Calu3 (cell line): Measurements from ENCODE around the gene ITGB7. TPM values are rescaled to one million over a fixed set of nuclear protein-coding genes. Genes with fewer than 3 reads are reported as not detected.

Experiments used
- BruUV-seq: library from RNA; stranded (reverse); fragments of 400-500 nt; replicated peaks from 2 replicates; lab custom pipeline; 2021; lab: Mats Ljungman, UMichigan
- CTCF ChIA-PET: fragments of 300-600 bp; sonication (Branson Sonifier 250); formaldehyde crosslinking; loops from one replicate; lab custom pipeline; 2022; ENCODE audit warnings: antibody characterized with exemption; lab: Charles Lee
- DNase-seq: peaks from one replicate; pipeline ENCODE4 v3.0.0; 2022
- H3K27ac Mint-ChIP-seq: one replicate; pipeline ENCODE4 v1.8.0; 2022; ENCODE audit warnings: mixed read lengths; ENCODE audit not compliant: unreplicated experiment
- H3K27me3 Mint-ChIP-seq: one replicate; pipeline ENCODE4 v1.8.0; 2022; ENCODE audit warnings: mixed read lengths; ENCODE audit not compliant: unreplicated experiment
- H3K36me3 Mint-ChIP-seq: one replicate; pipeline ENCODE4 v1.8.0; 2022; ENCODE audit warnings: mild to moderate bottlenecking, moderate library complexity, mixed read lengths; ENCODE audit not compliant: insufficient read depth, unreplicated experiment
- H3K4me1 Mint-ChIP-seq: one replicate; pipeline ENCODE4 v1.8.0; 2022; ENCODE audit warnings: mild to moderate bottlenecking, low read depth, mixed read lengths; ENCODE audit not compliant: unreplicated experiment
- H3K4me3 Mint-ChIP-seq: one replicate; pipeline ENCODE4 v1.8.0; 2022; ENCODE audit warnings: mild to moderate bottlenecking, low read depth, moderate library complexity, mixed read lengths; ENCODE audit not compliant: unreplicated experiment
- H3K9me3 Mint-ChIP-seq: one replicate; pipeline ENCODE4 v1.8.0; 2022; ENCODE audit warnings: low read depth, mixed read lengths; ENCODE audit not compliant: unreplicated experiment
- intact Hi-C: fragments of 100-400 bp; cut with micrococcal nuclease; formaldehyde crosslinking; loops from one replicate; pipeline ENCODE4 v1.10.0; 2022; ENCODE audit not compliant: unreplicated experiment
- total RNA-seq: library from RNA; stranded (reverse); gene quantifications from 2 replicates; pipeline ENCODE4 v1.2.3, GENCODE V29; 2022
- TF ChIP-seq, protein P1 (sequence below): fragments of 200-600 bp; IDR thresholded peaks from one replicate; pipeline ENCODE4 v1.8.0; 2022; ENCODE audit warnings: antibody characterized with exemption; ENCODE audit not compliant: unreplicated experiment

The ITGB7 gene
- total RNA-seq, 1 experiment from 2014 or later, result 4.3 TPM

DNA sequence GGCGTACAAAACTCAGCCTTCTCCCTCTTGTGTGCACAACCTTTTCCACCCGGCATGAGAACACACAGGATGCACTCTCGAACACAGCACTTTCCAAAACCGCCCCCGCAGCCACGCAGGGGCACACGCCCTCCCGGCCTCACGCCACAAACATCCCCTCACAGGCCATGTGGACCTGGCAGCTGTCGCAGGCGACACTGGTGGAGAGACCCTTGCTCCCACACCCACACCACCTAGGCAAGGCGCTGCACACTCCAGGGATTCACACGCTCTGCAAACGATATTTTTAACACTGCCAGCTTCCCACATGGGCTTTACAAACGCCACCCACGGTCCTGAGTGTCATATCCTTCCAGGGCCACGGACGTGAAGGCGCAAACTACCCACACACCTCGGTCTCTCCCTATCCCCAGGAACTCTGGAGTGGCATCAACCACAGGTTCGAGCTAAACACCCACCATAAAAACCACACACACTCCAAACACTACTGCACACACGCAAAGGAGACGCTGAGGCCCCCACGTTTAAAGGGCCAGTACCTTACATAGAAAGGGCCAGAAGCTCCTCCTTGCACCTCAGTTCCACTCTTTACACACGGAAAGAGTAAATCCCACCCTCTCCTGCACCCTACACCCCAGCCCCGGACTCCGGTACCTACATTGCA lies 12.4 kb upstream of the ITGB7 start:
- intact Hi-C loops, result no loop called here
- no peak for DNase-seq

DNA sequence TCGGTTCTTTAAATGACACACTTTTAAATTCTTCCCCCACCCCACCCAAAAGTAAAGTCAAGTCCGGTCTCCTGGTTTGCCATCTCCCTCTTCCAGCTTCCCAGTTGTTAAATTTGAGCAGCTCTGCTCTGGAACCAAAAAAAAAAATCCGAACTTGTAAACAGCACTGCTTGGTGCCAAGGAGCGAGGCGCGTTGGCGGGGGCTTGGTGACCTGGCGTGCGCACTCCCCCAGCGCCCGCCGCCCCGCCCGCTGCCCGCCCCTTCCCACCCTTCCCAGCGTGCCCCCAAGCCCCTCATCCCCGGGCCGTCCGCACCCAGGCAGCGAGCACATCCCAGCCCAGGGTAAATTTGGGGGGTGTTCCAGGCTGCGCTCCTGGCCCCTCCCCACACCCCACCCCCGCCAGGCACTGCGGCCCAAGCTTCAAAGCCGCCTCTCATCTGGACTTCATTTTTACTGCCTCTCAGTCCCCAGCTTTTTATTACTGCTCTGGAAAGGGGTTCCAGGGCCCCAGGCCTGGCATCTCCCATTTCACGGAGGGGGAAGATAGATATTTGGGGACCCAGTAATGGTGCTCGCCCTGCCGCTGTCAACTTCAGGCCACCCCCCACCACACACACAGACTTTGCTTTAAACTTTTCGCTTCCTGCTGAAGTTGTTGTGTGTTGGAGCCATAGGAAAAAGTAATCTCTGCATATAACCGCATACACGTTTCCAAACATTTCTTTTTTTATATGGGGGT lies 11.7 kb upstream of the ITGB7 start:
- Mint-ChIP-seq H3K36me3 (peaks cover 49% of the 10 kb centered on the region), H3K27me3 (no peaks in the 10 kb centered on the region), H3K9me3 (no peaks in the 10 kb centered on the region), H3K4me3 (peak overlapping the region; percentile 85), H3K4me1 (peaks cover 42% of the 10 kb centered on the region), H3K27ac (peak overlapping the region; percentile 16)
- TF ChIP-seq, protein P1, sequence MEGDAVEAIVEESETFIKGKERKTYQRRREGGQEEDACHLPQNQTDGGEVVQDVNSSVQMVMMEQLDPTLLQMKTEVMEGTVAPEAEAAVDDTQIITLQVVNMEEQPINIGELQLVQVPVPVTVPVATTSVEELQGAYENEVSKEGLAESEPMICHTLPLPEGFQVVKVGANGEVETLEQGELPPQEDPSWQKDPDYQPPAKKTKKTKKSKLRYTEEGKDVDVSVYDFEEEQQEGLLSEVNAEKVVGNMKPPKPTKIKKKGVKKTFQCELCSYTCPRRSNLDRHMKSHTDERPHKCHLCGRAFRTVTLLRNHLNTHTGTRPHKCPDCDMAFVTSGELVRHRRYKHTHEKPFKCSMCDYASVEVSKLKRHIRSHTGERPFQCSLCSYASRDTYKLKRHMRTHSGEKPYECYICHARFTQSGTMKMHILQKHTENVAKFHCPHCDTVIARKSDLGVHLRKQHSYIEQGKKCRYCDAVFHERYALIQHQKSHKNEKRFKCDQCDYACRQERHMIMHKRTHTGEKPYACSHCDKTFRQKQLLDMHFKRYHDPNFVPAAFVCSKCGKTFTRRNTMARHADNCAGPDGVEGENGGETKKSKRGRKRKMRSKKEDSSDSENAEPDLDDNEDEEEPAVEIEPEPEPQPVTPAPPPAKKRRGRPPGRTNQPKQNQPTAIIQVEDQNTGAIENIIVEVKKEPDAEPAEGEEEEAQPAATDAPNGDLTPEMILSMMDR, result no peak
- no peak for DNase-seq
- CTCF ChIA-PET, result no interaction called here
- no TSS peak for BruUV-seq
- intact Hi-C loops, result no loop called here

More for the DNA sequence above, 12.4 kb upstream of the ITGB7 start:
- Mint-ChIP-seq H3K9me3 (no peaks in the 10 kb centered on the region), H3K36me3 (peaks cover 48% of the 10 kb centered on the region), H3K4me1 (peaks cover 49% of the 10 kb centered on the region), H3K4me3 (peak overlapping the region; percentile 85), H3K27ac (peak overlapping the region; percentile 16), H3K27me3 (no peaks in the 10 kb centered on the region)
- BruUV-seq, result no TSS peak
- CTCF ChIA-PET, result no interaction called here
- TF ChIP-seq, protein P1, result no peak

DNA sequence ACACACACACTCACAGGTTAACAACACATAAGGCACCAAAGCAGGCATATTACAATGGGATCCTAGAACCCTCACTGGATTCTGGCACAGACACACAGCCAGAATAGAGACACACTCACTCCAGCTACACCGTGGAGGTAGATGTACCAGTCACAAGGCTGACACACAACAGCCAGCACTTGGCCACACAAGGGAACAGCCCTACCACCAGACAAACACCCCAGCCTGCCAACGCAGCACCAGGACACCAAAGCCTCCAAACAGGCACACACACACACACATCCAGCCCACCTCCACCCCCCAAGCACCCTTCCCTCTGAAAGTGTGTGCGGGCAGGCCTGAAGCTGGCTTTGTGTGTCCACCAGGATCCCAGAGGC lies 10.9 kb upstream of the ITGB7 start:
- no peak overlapping the region for H3K27ac Mint-ChIP-seq
- BruUV-seq, result no TSS peak
- CTCF ChIA-PET, result no interaction called here
- intact Hi-C loops, result no loop called here
- TF ChIP-seq, protein P1, result no peak
- H3K4me3 Mint-ChIP-seq, result no peak overlapping the region
- no peak for DNase-seq
- no peaks in the 10 kb centered on the region for H3K27me3 Mint-ChIP-seq
- no peaks in the 10 kb centered on the region for H3K9me3 Mint-ChIP-seq
- H3K4me1 Mint-ChIP-seq, result peaks cover 34% of the 10 kb centered on the region
- H3K36me3 Mint-ChIP-seq, result peaks cover 50% of the 10 kb centered on the region

DNA sequence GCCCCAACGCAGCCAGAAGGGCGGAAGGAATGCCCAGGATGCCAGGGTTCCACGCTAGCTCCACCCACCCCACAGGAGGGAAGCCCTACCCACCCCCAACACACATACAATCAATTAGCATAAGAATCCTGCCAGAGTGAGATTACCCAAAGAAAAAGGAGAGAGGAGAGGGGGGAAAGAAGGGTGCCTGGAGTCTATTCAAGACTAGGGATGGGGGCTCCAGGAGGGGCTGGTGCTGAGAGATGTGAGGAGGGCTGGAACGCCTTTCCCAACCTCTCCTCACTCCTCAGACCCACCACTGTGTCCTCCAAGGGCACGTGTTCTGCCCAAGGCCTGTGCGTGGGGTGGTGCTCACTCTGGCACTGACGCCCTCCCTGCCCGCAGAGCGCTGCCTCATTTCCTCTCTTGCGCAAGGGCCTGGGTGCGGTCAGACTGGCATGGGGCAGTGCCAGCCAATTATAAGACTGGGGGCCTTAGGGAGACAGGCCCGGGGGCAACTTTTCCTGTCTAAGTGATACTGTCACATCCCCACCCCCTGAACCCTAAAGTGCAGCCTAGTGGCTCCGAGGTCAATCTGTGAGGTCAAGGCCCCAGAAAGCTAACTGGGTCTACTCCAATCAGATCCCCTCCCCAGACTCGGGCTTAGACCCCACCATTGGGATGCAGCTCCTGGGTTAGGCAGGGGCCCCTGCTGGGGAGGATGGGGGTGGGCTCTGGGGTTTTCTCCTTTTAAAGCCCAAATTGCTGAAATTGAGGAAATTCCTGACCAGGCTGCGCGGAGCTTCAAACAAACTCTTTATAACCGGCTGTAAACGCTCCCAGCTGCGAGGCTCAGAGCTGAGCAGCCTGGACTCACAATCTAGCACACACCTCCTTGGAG lies 10.2 kb upstream of the ITGB7 start:
- H3K36me3 Mint-ChIP-seq, result peaks cover 49% of the 10 kb centered on the region
- TF ChIP-seq, protein P1, result no peak
- no peak for DNase-seq
- CTCF ChIA-PET, result interaction anchor here (1.0 to 1.2 kb wide), 2 partner anchors 30 to 51 kb away, joined by 3 to 4 read pairs; partner anchors contain the start of gene ESPL1
- H3K4me1 Mint-ChIP-seq, result peaks cover 28% of the 10 kb centered on the region
- H3K9me3 Mint-ChIP-seq, result no peaks in the 10 kb centered on the region
- no peaks in the 10 kb centered on the region for H3K27me3 Mint-ChIP-seq
- intact Hi-C loops, result no loop called here
- no peak overlapping the region for H3K4me3 Mint-ChIP-seq
- BruUV-seq, result no TSS peak
- peak overlapping the region; percentile 58 for H3K27ac Mint-ChIP-seq
